Upper lobe of left lung (tissue), 4 donors: ENCODE results near the gene TMEM134.

Experiments
- EP300 ChIP-seq, 4 donors: sonication (generic); formaldehyde crosslinking; IDR thresholded peaks; one replicate each; pipeline ENCODE4 v1.5.1; 2017; ENCODE audit warnings: antibody characterized with exemption in 4 of 4, control low read depth in 2 of 4
- POLR2A ChIP-seq, 4 donors: fragments of 450-650 bp; IDR thresholded peaks; one replicate each; pipeline ENCODE4 v1.5.1; 2016 to 2017; ENCODE audit warnings: antibody characterized with exemption in 4 of 4, mild to moderate bottlenecking in 2 of 4
- TF ChIP-seq, protein P1 (sequence below), 6 experiments: fragments of 450-650 bp in 4 of 6; fragments of 200-600 bp in 2 of 6; sonication (generic) in 2 of 6; IDR thresholded peaks; one replicate each; pipeline ENCODE4 v1.5.1; 2016 to 2019; ENCODE audit warnings: antibody characterized with exemption in 6 of 6

DNA sequence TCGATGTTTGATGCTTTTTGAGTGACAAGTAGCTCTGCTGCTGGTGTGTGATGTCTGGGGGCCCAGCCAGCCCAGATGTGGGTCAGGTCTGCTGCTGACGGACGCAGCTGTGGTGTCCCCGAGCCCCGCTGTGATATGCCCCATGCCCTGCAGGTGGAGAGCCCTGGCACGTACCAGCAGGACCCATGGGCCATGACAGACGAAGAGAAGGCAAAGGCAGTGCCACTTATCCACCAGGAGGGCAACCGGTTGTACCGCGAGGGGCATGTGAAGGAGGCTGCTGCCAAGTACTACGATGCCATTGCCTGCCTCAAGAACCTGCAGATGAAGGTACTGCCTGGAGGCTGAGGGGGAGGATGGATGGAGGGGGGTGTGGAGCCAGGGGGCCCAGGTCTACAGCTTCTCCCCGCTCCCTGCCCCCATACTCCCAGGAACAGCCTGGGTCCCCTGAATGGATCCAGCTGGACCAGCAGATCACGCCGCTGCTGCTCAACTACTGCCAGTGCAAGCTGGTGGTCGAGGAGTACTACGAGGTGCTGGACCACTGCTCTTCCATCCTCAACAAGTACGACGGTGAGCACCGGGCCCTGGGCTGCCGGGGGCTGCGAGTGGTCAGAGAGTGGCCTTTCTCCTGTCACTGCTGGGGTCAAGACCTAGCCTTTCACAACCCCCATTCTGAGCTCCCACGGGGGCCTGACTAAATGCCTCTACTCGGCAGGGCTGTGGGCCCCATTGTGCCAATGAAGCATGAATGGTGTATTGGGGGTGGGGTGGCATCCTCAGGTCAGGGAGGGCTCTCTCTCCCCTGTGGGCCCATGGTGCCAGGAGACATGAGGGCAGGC is 21.1 kb upstream of the TMEM134 start:
- TF ChIP-seq, protein P1, sequence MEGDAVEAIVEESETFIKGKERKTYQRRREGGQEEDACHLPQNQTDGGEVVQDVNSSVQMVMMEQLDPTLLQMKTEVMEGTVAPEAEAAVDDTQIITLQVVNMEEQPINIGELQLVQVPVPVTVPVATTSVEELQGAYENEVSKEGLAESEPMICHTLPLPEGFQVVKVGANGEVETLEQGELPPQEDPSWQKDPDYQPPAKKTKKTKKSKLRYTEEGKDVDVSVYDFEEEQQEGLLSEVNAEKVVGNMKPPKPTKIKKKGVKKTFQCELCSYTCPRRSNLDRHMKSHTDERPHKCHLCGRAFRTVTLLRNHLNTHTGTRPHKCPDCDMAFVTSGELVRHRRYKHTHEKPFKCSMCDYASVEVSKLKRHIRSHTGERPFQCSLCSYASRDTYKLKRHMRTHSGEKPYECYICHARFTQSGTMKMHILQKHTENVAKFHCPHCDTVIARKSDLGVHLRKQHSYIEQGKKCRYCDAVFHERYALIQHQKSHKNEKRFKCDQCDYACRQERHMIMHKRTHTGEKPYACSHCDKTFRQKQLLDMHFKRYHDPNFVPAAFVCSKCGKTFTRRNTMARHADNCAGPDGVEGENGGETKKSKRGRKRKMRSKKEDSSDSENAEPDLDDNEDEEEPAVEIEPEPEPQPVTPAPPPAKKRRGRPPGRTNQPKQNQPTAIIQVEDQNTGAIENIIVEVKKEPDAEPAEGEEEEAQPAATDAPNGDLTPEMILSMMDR (IDR thresholded peaks at IDR 0.05) = no peak
- TF ChIP-seq EP300 (IDR thresholded peaks at IDR 0.05) (no peak), POLR2A (IDR thresholded peaks at IDR 0.05) (no peak)
